Colonic mucosa (tissue), 4 donors: ENCODE measurements around the gene IGSF11. TPM values are rescaled to one million over a fixed set of nuclear protein-coding genes. Genes with fewer than 3 reads are reported as not detected.
"Not testable (repeated sequence)": the region's sequence is repeated elsewhere in the genome, so short reads cannot be mapped to it uniquely, and the experiment has no call there.

Experiments used
- DNase-seq: peaks from one replicate; pipeline ENCODE4 v3.0.0-alpha.2; 2020
- H3K27ac ChIP-seq: fragments of 200-600 bp; one replicate; pipeline ENCODE4 v1.8.0; 2021
- H3K27me3 ChIP-seq: fragments of 200-600 bp; one replicate; pipeline ENCODE4 v1.8.0; 2021
- H3K36me3 ChIP-seq: fragments of 200-600 bp; one replicate; pipeline ENCODE4 v1.8.0; 2021
- H3K4me1 ChIP-seq: fragments of 200-600 bp; one replicate; pipeline ENCODE4 v1.8.0; 2021; ENCODE audit warnings: mild to moderate bottlenecking
- H3K4me3 ChIP-seq: fragments of 200-600 bp; one replicate; pipeline ENCODE4 v1.8.0; 2021
- H3K9ac ChIP-seq, 2 donors: one replicate each; pipeline ENCODE4 v1.7.0; 2013; ENCODE audit warnings: control low read depth in 2 of 2, low read depth in 2 of 2, low read length in 2 of 2
- H3K9me3 ChIP-seq: fragments of 200-600 bp; one replicate; pipeline ENCODE4 v1.8.0; 2021
- intact Hi-C: fragments of 100-400 bp; cut with DNase I; formaldehyde crosslinking; loops from one replicate; pipeline ENCODE4 v1.14.1; 2022
- total RNA-seq, 2 donors: library from RNA; stranded (reverse); fragmentation: NEBNext Ultra II Directional in 1 of 2; extraction: Animal tissue kit (Norgen Biotek cat#: 25700) in 1 of 2; gene quantifications; one replicate each; pipeline ENCODE4 v1.2.1, GENCODE V29; 2021
- TF ChIP-seq, protein P1 (sequence below): fragments of 200-600 bp; IDR thresholded peaks from one replicate; pipeline ENCODE4 v1.8.0; 2022; ENCODE audit warnings: antibody characterized with exemption, mild to moderate bottlenecking
- donor health status: healthy.
- donor health status: DM: no; HTN: no; CAD: no.
- donor health status: DM: no; HTN: no; CAD: no.

Gene IGSF11
- total RNA-seq, 2 donors from 2014 or later, result 0.22 to 0.50 TPM

DNA sequence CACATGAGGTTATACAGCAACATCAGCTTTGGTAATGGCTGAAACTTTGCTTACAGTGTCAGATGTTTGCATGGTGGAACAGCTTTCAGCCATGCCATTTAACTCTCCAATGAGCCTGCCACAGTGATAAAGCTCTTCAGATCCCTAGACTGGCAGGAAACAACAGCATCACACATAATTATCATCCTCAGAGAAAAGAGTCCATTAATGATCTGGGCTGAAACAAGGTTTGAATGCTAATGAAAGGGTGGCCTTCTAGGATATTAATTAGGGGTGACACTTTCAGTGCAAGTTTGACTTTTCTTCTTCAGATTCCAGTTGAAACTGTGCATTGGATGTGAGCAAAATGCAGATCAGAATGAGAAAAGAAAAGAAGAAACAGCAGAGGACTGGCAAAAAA is 166.6 kb downstream of the IGSF11 start:
- DNase-seq, result no peak
- Histone ChIP-seq H3K9me3 (no peaks in the 10 kb centered on the region), H3K36me3 (no peaks in the 10 kb centered on the region), H3K27ac (no peak overlapping the region), H3K4me1 (no peaks in the 10 kb centered on the region), H3K9ac (no peak overlapping the region), H3K4me3 (no peak overlapping the region), H3K27me3 (no peaks in the 10 kb centered on the region)
- intact Hi-C loops, result no loop called here
- TF ChIP-seq, protein P1, sequence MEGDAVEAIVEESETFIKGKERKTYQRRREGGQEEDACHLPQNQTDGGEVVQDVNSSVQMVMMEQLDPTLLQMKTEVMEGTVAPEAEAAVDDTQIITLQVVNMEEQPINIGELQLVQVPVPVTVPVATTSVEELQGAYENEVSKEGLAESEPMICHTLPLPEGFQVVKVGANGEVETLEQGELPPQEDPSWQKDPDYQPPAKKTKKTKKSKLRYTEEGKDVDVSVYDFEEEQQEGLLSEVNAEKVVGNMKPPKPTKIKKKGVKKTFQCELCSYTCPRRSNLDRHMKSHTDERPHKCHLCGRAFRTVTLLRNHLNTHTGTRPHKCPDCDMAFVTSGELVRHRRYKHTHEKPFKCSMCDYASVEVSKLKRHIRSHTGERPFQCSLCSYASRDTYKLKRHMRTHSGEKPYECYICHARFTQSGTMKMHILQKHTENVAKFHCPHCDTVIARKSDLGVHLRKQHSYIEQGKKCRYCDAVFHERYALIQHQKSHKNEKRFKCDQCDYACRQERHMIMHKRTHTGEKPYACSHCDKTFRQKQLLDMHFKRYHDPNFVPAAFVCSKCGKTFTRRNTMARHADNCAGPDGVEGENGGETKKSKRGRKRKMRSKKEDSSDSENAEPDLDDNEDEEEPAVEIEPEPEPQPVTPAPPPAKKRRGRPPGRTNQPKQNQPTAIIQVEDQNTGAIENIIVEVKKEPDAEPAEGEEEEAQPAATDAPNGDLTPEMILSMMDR, result no peak

GRCh38 chr3:118863731-118864322 is 170.8 kb downstream of the IGSF11 start:
- Histone ChIP-seq H3K4me3 (no peak overlapping the region), H3K36me3 (no peaks in the 10 kb centered on the region), H3K27ac (no peak overlapping the region), H3K4me1 (no peaks in the 10 kb centered on the region), H3K9me3 (no peaks in the 10 kb centered on the region), H3K9ac (no peak overlapping the region), H3K27me3 (no peaks in the 10 kb centered on the region)
- TF ChIP-seq, protein P1, result no peak
- intact Hi-C loops, result no loop called here
- no peak for DNase-seq

DNA sequence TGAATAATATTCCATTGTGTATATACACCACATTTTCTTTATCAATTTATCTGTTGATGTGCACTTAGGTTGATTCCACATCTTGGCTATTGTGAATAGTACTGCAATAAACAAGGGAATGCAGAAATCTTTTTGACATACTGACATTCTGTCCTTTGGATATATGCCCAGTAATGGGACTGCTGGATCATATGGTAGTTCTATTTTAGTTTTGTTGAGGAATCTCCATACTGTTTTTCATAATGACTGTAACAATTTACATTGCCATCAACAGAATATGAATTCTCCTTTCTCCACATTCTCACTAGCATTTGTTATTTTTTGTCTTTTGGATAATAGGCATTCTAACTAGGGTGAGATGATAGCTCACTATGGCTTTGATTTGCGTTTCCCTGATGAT is 174.7 kb downstream of the IGSF11 start:
- no peaks in the 10 kb centered on the region for H3K27me3 ChIP-seq
- TF ChIP-seq, protein P1, result no peak
- H3K27ac ChIP-seq, result no peak overlapping the region
- no peaks in the 10 kb centered on the region for H3K9me3 ChIP-seq
- H3K9ac ChIP-seq, result no peak overlapping the region
- intact Hi-C loops, result no loop called here
- DNase-seq, result no peak
- no peaks in the 10 kb centered on the region for H3K4me1 ChIP-seq
- no peaks in the 10 kb centered on the region for H3K36me3 ChIP-seq
- no peak overlapping the region for H3K4me3 ChIP-seq

DNA sequence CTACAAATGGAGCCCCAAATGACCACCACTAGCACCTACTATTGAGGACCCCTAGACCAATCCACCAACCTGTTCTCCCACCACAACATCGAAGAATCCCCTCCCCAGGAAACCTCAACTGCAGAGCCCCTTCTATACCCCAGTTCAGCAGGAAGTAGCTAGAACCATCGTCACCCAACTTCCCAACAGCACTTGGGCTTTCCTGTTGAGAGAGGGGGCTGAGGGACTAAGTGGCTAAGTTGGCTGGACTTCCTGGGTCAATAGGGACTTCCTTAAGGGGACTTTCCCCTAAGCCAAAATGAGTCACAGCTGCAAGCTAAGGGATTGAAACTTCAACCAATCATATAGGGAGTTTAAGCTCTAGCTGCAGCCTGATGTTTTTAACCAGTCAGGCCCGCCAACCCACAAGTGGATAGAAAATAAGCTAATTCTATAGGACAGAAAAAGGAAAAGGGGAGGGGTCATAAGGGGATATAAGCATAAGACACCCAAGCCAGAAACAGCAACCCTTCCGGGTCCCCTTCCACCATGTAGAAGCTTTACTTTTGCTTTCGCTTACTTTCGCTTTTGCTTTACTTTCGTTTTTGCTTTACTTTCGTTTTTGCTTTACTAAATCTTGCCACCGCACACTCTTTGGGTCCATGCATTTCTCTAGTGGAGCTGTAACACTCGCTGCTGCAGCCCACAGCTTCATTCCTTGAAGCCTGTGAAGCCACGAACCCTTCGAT is 183.0 kb downstream of the IGSF11 start:
- H3K4me1 ChIP-seq, H3K4me3 ChIP-seq, H3K9me3 ChIP-seq, DNase-seq, H3K27ac ChIP-seq, H3K27me3 ChIP-seq, intact Hi-C loops, H3K9ac ChIP-seq, H3K36me3 ChIP-seq: not testable (repeated sequence)

DNA sequence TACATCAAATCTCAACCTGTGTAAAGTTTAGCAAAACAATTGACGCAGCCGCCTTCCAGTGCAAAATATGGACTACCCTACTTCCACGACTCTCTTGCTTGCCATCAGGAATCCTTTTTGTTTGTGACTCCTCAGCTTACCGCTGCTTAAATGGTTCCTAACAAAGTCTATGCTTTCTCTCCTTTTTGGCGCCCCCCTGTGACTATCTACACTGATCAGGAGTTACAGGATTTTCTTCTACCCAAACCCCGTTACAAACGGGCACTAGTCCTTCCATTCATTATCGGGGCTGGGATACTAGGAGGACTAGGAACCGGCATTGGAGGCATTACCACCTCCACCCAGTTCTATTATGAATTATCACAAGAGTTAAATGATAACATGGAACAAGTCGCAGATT is 184.0 kb downstream of the IGSF11 start:
- TF ChIP-seq, protein P1, result no peak
- no peak overlapping the region for H3K4me3 ChIP-seq
- no peaks in the 10 kb centered on the region for H3K4me1 ChIP-seq
- H3K9me3 ChIP-seq, result no peaks in the 10 kb centered on the region
- H3K36me3 ChIP-seq, result no peaks in the 10 kb centered on the region
- DNase-seq, result no peak
- no peak overlapping the region for H3K27ac ChIP-seq
- intact Hi-C loops, result no loop called here
- no peaks in the 10 kb centered on the region for H3K27me3 ChIP-seq
- H3K9ac ChIP-seq, result no peak overlapping the region

Other genes starting within 250 kb of the IGSF11 start
- not detected for gene TEX55, start 111.3 kb upstream of the IGSF11 start, total RNA-seq
- not detected for gene UPK1B, start 138.8 kb upstream of the IGSF11 start, total RNA-seq
- 10 to 100 TPM; 43.1 to 54.5 TPM for gene B4GALT4, start 206.0 kb upstream of the IGSF11 start, total RNA-seq